Activated naive CD4-positive, alpha-beta T cell treated with anti-CD3 and anti-CD28 coated beads, Interleukin-2, amount 50 U/mL, for 16 hours (primary cell): Measurements from ENCODE around the gene GNAI3.

Experiments used
- DNase-seq: peaks from one replicate; pipeline ENCODE4 v3.0.0-alpha.2; 2020

GNAI3 gene

DNA sequence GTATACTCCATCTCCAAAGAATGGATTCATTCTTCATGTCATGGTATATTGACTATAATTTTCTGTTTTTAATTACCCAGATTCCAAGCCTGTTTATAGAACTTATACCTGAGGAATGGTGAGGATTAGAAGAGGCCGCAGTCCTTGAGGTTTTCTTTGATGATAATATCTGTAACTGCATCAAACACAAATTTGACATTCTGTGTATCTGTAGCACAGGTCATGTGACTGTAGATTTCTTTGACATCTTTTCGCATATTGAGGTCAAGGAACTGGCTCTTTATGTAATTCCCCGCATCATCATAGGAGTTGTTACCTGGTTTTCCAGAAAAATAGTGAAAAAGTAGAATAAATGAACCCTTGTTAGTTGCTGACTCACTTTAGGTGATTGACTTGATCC is 54.8 kb downstream of the GNAI3 start:
- DNase-seq = no peak

GRCh38 chr1:109605381-109605780 is 57.0 kb downstream of the GNAI3 start:
- no peak for DNase-seq

DNA sequence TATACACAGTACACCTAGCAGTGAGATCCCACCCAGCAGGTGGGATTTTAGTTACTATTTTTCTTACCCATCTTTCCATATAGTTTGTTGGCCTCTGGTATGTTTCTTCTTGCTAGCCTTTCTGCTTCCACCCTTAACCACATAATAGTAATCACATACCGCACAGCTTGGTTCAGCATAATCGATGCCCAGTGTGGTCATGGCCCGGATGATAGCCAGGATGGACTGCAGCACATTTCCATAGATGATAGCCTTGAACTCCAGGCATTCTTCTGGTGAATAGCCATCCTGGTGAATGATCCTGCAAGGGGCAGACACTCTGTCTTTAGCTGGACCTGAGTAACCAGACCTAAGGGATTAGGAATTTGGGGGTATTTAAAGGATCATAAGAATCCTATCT is 61.5 kb downstream of the GNAI3 start:
- no peak for DNase-seq

DNA sequence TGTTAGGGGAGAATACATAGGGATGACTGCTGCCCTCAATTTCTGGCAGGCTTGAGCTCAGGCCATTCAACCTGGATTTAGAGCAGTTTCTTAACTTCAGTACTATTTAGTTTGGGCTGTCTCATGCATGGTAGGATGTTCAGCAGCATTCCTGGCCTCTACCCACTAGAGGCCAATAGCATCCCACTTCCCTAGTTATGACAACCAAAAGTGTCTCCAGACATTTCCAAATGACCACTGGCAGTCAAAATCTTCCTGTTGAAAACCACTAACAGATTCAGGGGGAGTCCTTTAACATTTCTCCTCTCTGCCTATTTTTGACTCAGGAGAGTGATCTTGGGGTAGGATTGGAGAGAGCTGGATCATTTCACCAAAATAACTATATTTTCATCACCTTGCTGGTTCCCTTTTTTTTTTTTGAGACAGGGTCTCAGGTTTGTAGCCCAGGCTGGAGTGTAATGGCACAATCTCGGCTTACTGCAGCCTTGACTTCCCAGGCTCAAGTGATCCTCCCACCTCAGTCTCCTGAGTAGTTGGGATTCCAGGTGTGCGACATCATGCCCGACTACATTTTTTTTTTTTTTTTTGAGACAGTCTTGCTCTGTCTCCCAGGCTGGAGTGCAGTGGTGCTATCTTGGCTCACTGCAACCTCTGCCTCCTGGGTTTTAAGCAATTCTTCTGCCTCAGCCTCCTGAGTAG is 62.3 kb downstream of the GNAI3 start:
- no peak for DNase-seq

DNA sequence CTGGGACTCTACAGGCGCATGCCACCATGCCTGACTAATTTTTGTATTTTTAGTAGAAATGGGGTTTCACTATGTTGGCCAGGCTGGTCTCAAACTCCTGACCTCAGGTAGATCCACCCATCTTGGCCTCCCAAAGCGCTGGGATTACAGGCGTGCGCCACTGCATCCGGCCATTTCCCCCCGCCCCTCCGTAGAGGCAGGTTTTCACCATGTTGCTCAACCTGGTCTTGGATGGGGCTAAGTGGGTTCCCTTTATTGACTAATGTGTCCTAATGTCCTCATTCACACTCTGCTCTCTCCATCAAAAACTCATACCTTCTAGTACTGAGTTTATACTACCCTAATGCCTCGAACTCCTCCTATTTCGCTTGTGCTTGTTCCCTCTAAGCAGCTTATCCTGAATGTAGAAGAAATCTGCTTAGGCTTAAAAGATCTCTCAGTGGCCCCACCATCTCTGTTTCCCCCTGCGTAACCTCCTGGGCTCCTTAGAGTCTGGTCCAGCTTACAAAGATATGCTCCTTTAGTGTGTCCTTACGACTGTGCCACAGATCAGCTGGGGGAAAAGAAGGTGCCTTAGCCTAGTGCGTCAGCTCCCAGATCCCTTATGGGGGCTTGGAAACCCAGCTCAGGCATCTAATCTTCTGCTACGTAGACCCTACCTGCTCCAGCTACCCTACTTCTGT is 63.0 kb downstream of the GNAI3 start:
- DNase-seq = no peak

DNA sequence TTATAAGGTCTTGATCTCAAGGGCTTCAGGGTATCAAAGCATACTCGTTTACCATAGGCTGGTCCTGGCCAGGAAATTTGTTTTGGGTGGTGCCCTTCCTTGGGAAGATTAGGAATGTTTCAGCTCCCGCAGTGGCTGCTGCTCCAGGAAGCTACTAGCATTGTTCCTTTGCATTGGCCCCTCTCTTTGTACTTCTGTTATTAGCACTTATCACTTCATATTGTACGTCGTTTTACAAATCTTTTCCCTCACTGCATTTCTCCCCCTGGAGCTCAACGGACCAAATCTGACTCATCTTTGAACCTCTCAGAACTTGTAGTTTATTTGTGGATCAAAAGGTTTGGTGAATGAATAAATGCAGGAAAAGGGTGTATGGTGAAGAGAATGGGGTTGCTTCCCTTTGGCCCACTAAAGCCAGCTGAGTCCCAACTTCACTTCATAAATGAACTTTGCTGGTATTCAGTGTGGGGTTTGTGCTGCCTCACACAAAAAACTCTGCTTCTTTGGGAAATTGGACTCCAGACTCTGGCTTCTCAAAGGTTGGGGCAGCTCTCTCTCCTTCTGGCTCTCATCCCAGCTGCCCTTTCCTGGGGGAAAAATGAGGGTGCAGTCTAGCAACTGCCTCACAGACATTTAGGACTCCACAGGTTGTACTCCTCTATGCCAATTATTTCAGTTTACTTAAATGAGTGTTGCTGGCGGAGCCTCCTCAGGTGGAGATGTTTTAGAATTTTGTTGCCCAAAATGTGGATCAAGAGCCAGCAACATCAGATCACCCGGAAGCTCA is 65.1 kb downstream of the GNAI3 start:
- no peak for DNase-seq

DNA sequence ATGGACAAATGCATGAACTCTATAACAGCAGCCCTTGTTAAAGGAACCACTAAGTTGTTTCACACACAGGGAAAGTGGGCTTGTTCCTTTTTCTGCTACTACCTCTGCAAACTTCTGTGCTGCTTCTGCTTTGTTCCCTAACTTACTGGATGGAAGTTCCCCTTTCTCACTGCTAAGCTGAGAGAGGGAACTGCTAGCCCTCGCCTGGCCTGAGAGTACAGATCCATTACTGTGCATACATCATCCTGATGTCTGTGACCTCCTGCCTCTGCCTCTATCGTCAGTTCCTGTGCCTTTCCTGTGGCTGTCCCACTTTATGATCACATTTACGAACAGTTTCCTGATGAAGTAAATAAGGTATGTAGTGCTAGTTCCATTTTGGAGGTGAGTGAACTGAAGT is 67.5 kb downstream of the GNAI3 start:
- DNase-seq = no peak

DNA sequence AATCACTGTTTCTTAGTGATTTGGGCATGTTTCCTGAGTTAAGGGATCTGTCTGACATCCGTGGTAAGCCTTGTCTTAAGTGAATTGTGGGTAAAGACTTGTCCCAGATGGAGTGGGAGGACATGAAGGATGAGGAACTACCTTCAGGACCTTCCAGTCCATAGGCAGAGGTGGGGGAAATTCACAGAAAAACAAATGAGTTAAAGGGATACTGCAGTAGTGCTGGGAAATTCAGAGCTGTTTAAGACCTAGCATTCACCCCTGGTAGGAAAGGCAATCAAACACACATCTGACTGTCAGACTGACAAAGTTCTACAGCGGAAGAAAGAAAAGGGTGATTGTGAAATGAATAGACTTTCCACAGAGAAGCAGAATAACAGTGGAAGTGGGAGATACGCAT is 68.0 kb downstream of the GNAI3 start:
- no peak for DNase-seq

GRCh38 chr1:109617291-109617801 is 68.9 kb downstream of the GNAI3 start:
- no peak for DNase-seq

- no peak for DNase-seq
Measured at GRCh38 chr1:109618661-109619575, 70.5 kb downstream of the GNAI3 start.

DNA sequence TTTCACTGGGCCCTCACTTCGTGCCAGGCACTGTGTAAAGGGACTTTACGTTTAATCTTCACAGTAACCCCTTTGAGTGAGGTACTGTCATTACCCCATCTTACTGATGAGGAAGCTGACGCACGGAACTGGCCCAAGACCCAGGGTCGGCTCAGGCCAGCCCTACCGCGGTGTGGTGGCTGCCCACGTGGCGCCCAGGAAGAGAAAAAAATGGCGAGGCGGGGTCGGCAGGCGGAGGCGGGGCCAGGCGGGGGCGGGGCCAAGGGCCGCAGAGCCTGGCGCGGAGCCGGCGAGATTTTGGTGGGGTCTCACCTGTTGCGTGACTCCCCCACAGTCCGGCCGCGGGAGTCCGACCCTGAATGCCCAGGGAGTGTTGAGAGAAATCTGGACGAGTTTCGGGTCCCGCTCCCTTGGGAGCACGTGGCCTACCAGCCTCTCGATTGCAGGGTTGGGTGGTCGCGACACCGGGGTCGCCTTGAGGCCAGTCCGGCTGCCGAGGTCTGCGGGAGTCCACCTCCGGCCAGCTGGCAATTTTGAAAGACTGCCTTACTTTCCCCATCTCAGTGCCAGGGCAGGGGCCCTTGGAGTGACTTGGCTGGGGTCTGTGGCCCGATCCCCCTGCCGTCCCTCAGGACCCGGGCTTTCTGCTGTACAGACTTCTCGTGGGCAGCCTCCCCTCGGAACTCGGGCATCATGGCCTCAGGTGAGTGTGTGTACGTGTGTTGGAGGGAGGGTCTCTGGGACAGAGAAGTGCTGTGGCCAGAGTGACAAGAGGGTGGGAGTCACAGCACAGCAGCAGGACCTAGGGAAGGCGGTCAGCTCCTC is 71.4 kb downstream of the GNAI3 start, which contains the start of the genes AMPD2 and GNAT2:
Gene AMPD2 (plus strand): TSS at position 262 of the 825 bp plus-strand sequence. CDS start 1,339 bp downstream, outside the sequence.
Gene GNAT2 (minus strand): TSS at position 41 of the 825 bp plus-strand sequence. CDS start 6,746 bp downstream, outside the sequence.
- peak; percentile 69 for DNase-seq

DNA sequence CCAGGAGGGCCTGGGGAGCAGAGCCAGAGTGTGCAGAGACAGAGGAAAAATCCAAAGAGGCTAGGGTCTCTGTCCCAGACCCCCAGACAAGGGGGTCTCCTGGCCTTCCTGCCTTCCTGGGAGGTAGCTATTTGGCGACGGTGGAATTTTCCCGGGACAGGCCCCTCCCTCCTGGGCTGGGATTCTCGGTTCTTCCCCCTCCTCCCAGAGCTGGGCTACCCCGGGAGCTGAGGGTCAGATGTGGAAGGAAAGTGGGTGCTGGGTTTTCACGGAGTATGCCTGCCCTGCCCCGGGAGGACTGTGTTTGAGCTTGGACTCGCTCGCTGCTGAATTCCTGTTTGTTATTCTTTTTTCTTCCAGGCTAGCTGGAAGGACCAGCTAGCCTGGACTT is 72.0 kb downstream of the GNAI3 start:
- DNase-seq = no peak

DNA sequence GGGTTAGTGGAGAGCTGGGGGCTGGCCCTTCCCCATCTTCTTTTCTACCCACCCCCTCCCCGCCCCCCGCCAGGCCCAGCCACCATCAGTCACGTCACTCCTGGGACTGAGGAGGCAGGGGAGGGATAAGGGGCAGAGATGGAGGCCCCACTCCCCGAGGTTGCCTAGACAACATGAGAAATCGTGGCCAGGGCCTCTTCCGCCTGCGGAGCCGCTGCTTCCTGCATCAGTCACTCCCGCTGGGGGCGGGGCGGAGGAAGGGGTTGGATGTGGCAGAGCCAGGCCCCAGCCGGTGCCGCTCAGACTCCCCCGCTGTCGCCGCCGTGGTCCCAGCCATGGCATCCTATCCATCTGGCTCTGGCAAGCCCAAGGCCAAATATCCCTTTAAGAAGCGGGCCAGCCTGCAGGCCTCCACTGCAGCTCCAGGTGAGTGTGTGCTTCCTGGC is 72.4 kb downstream of the GNAI3 start:
- peak; percentile 98 for DNase-seq

DNA sequence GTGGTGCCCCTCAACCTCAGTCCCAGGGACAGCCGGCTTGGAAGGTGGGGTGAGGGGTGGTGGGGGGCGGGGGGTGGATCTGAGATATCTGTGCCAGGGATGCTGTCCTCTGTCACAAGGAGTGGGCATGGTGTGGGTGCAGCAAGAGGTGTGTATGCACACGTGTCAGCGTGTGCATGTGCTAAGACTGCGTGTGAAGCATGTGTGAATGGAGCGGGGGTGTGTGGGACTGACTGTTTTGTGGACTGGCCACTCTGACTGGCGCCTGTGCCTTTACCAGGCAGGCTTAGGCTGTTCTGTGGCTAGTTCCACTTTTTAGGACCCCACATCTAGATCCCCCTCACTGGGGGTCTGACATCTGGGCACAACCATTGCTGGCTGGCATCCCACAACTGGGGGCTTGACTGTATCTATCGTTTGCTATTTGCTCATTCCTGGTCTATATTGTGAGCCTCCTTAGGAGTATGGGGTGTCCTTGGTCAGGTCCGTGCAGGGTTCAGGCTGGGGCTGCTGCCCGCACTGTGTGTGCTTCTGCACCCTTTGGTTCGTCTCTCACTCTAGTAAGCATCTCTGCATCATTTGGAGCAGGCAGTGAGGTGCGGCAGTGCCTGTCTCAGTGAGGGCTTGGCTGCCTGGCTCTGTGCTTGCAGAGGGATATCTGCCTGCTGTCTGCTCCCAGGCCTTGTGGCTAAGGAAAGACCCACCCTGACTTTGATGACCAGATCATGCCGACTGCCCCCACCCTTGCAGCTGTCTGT is 73.1 kb downstream of the GNAI3 start:
- DNase-seq = no peak

- no peak for DNase-seq
Measured at GRCh38 chr1:109622137-109622892, 73.9 kb downstream of the GNAI3 start.

DNA sequence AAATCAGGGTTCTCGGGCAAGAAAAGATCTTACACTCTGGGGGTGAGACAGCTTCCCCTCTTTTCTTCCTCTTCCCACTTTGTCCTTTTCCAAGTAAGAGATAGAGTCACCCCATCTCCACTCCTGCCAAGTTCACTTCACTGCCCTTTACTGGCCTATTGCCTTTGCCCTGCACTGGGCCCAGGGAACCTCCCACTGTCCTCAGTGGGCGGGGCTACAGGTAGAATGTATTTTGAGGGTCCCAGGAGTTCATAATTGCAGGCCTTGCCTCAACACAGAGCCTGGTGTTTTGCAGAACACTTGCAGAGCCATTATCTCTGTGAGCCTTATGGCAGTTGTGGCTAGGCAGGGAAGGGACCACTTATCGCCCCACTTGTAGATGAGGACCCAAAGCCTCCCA is 74.5 kb downstream of the GNAI3 start:
- no peak for DNase-seq

DNA sequence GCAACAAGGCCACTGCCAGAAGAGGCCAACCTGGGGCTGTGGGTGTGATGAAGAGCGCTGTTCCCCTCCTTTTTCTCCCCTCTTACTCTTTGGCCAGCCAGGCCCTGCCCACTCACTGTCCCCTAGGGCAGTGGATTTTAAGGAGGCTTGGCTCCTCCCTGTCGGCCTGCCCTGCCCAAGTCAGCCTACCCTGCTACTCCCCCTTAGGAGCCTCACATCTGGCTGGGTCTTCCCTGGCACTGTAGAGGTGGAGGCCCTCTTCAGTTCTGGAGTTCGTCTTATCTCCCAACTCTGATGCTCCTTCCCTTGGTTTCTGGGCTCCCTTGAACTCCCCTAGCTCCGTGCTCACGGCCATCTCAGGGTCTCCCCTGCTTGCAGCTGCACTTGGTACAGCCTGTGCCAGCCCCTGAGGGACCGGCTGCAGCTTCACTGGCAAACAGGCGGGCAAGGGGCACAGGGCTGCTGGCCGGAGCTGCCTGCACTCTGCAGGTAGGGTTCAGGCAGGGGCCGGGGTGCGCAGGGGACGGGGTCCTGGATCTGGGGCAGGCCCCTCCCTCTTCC is 75.3 kb downstream of the GNAI3 start:
- DNase-seq = no peak

DNA sequence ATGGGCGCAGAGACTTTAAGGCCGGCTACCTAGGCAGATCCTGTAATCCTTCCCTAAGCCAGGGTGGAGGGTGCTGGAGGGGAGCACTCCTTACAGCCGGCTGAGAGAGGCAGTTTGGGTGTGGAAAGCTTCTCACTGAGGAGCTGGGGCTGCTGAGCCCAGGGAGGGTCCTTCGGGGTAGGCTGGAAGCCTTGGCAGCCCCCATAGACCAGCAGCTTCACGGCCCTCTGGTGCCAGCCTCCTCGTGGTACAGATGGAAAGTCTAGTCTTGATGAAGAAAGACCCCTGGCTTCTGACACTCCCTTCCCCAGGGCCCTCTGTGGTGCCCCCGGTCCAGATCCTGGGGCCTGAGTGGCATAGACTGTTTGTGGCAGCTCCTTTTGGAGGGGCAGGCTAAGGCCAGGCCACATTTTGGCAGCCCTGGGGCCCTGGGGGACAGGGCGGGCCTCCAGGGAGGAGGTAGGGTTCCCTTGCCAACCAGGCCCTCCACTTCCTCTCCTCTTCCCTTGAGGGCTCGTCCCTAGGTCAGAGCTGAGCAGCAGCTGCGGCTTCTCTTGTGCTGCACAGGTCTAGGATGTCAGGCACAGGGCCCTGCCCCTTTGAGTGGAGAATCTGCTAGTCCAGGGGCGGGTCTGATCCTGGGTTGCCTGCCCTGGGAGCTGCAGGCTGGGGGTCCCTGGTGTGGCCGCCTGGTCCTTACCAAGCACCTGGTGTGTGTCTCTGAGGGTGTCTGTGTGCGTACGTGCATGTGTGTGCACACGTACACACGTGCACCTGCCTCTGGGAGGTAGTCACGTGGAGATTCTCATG is 76.0 kb downstream of the GNAI3 start:
- no peak for DNase-seq

GRCh38 chr1:109625176-109625575 is 76.8 kb downstream of the GNAI3 start:
- DNase-seq = no peak
